Stimulated activated CD8-positive, alpha-beta memory T cell treated with anti-CD3 and anti-CD28 coated beads, Interleukin-12 subunit alpha, Interleukin-12 subunit beta, amount 100 ng/mL, for 24 hours (primary cell): ENCODE results near the gene GRAMD2B.
"Not testable (repeated sequence)": the region's sequence is repeated elsewhere in the genome, so short reads cannot be mapped to it uniquely, and the experiment has no call there.

Source experiments
- DNase-seq: peaks from one replicate; pipeline ENCODE4 v3.0.0-alpha.2; 2020; ENCODE audit errors: extremely low read depth

Gene GRAMD2B, protein sequence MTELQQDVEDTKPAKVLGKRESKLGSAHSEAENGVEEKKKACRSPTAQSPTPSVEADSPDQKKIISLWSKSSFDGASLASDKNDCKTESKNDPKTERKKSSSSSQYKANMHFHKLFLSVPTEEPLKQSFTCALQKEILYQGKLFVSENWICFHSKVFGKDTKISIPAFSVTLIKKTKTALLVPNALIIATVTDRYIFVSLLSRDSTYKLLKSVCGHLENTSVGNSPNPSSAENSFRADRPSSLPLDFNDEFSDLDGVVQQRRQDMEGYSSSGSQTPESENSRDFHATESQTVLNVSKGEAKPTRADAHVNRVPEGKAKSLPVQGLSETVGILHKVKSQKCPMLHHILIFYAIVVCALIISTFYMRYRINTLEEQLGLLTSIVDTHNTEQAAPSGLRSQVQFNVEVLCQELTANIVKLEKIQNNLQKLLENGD

DNA sequence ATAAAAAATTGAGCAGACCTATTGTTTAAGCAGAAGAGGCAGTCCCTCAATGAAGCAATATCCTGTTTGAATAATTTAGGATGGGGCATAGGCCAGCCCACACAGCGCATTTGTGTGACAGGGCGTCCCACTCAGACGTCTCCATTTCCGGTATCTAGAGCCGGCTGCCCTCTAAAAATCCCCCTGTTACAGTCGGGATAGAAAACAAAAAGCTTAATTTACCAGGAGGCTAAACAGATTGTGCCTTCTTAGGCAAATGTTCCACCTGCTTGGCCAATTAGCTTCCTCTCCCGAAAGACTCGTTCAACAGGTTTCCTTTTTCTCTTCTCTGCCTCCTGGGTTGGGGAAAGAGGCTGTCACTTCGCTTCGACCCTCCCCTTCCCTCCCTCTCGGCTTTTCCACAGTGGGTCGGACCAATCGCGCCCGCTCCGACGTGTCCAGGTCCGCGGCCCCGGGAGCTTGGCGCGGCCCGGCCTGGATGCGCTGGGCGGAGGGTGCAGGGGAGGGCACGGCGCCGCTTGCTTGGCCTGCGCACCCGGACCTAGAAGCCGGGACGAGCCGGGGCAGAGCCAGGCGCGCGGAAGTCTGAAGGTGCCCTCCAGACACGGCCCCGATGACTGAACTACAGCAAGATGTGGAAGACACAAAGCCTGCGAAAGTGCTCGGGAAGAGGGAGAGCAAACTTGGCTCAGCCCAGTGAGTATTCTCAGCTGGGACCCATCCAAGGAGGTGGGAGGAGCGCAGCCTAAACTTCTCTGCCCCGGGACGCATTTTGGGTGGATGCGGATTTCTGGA is at the start of gene GRAMD2B:
TSS of gene GRAMD2B (plus strand) at position 416 of the 795 bp plus-strand sequence. CDS start at position 614, 198 bp downstream.
- DNase-seq, result no peak

DNA sequence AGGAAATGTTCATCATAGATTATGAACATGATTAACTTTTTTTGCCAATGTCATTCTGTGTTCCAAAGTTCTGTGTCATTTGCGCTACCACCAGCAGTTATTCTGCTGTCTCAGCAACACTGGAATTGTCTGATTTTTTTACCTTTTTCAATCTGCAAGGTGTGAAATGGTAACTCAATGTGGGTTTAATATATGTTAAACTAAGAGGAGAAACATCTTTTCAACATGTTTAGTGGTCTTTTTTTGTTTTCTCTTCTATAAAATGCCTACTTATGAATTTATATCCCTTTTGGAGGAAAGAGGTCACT is 49.1 kb upstream of the GRAMD2B start:
- DNase-seq, result no peak

DNA sequence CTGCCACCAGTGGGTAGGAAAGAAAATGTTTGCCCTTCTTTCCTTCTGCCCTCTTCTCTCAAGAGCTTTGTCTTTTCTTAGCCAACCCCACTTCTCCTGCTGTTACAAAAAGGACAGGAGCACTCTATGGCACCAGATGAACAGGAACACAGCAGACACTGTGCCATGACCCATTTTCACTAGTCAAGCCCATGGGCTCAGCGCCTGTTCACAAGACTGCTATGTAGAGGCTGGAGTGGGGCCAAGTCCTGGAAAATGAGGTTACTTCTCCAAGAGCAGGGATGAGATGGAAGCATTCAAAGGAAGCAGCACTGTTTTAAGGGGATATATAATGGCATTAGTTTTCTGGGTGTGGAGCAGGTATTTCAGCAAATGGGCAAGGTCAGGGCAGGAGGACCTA is 46.8 kb upstream of the GRAMD2B start:
- no peak for DNase-seq

GRCh38 chr5:126377424-126377823 is 45.8 kb upstream of the GRAMD2B start:
- no peak for DNase-seq

DNA sequence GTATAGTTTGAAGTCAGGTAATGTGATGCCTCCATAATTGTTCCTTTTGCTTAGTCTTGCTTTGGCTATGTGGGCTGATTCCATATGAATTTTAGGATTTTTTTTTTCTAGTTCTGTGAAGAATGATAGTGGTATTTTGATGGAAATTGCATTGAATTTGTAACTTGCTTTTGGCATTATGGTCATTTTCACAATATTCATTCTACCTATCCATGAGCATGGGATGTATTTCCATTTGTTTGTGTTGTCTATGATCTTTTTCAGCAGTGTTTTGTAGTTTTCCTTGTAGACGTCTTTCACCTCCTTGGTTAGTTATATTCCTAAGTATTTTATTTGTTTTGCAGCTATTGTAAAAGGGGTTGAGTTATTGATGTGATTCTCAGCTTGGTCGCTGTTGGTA is 42.9 kb upstream of the GRAMD2B start:
- DNase-seq, result not testable (repeated sequence)

- no peak for DNase-seq
Observed at GRCh38 chr5:126383246-126383645, 40.0 kb upstream of the GRAMD2B start.

DNA sequence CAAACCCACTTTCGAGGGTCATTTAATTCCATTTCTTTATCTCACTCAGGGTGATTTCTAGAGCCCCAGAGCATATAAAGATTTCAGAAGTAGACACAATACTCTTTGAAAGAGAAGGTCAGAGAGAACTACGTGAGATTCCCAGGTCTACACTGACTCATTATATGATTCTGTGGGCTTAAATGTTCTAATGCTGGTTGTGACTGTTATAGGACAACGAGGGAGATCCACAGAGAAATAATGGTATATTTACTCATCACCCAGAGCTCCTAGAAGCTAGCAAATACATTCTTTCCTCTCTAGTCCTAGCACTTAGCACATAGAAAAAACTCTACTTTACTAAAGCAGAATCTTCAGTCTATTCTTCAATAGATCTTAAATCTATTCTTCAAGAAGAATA is 39.4 kb upstream of the GRAMD2B start:
- DNase-seq, result no peak

GRCh38 chr5:126384985-126385384 is 38.2 kb upstream of the GRAMD2B start:
- DNase-seq, result no peak

GRCh38 chr5:126385524-126386502 is 37.4 kb upstream of the GRAMD2B start:
- no peak for DNase-seq

- no peak for DNase-seq
Observed at GRCh38 chr5:126389179-126389578, 34.0 kb upstream of the GRAMD2B start.

GRCh38 chr5:126390051-126390450 is 33.2 kb upstream of the GRAMD2B start:
- DNase-seq, result no peak

GRCh38 chr5:126391386-126391785 is 31.8 kb upstream of the GRAMD2B start:
- no peak for DNase-seq

- no peak for DNase-seq
Observed at GRCh38 chr5:126394211-126394788, 28.9 kb upstream of the GRAMD2B start.

GRCh38 chr5:126395198-126395597 is 28.0 kb upstream of the GRAMD2B start:
- no peak for DNase-seq

GRCh38 chr5:126395605-126396004 is 27.6 kb upstream of the GRAMD2B start:
- no peak for DNase-seq

GRCh38 chr5:126396721-126397120 is 26.5 kb upstream of the GRAMD2B start:
- not testable (repeated sequence) for DNase-seq

DNA sequence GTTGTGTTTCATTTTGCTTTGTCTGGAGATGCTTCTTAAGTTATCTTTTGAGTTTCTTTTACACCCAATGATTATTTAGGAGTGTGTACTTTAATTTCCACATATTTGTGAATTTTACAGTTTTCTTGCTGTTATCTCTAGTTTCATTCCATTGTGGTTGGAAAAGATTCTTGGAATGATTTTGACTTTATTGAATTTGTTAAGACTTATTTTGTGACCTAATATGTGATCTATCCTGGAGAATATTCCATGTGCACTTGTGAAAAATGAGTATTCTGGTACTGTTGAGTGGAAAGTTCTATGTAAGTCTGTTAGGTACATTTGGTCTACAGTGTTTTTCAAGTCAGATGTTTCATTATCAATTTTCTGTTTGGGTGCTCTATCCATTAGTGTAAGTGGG is 24.4 kb upstream of the GRAMD2B start:
- no peak for DNase-seq

- DNase-seq, result no peak
Observed at GRCh38 chr5:126400621-126401251, 22.5 kb upstream of the GRAMD2B start.

DNA sequence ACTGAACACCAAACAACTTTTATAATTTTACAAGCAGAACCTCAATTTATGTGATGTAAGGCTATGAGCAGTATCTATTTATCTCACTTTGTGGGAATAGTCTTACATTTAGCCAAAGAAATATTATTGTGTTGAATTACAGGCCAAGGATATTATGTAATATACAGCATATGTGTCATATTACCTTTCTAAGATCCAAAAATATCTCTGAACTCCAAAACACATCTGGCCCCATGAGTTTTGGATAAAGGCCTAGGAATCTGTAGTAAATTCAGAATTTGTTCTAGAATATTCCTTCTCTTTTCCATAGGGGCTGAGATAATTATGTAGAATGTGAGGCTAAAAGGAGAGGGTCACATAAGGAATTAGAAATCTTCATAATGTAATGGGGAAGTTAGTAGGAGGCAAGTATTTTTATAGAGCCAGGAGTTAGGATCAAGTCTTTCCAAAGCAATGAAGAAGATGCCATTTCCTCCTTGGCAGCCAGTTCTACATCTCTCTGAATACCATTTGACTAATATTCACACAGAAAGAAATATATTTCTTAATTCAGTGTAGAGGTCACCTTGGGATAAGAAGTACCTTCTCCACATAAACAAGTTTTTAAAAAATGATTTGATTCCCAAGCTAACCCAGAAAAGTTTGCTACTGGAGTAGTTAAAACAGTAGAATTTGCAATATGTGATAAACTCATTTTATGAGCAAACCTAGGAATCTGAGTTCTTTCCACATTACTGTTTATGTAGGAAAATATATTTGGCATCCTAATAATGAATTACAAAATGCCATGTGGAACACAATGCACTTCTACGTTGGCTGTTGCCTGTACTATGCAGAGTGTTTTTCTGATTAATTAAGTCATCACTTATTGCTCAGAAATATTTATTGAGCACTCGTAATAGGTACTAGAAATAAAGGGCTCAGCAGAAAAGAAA is 20.3 kb upstream of the GRAMD2B start:
- DNase-seq, result no peak

GRCh38 chr5:126403876-126404275 is 19.3 kb upstream of the GRAMD2B start:
- DNase-seq, result no peak
